Measurements from ENCODE around the gene HSPB6.
A peak's percentile ranks its signal among the peaks of the same experiment; 100 is the strongest.

Gene HSPB6

DNA sequence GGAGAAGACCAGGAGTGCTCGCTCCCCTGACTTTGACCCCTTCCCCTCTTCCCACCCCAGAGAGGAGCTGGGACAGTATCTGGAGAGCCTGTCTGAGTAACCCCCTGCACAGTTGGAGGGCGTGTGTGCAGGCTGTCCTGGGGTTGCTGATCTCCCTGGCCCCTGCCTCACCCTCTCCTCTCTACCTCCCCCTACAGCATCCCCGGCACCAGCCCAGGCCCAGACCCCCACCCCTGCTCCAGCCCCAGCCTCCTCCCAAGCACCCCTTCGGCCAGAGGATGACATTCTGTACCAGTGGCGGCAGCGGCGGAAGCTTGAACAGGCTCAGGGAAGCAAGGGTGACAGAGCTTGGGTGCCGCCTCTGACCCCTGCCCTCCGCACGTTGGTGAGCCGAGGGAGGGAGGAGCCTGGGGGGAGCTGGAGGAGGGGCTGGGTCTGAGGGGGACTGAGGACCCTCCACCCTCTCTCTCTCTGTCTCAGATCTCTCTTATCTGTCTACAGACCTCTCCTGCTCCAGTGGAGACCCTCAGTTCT is 9.8 kb upstream of the HSPB6 start:
- Histone ChIP-seq H3K4me3 (ENCODE audit: low read depth, low read length) (no peak overlapping the region), H3K9me3 (ENCODE audit: control insufficient read depth, low read length) (no peaks in the 10 kb centered on the region), H3K4me1 (peaks cover 16% of the 10 kb centered on the region), H3K9ac (no peak overlapping the region), H3K27me3 (ENCODE audit: control insufficient read depth, insufficient read depth, low read length) (no peaks in the 10 kb centered on the region), H3K36me3 (ENCODE audit: control insufficient read depth, insufficient read depth, low read length) (no peaks in the 10 kb centered on the region), H3K4me2 (ENCODE audit: low read length) (no peak overlapping the region), H3K79me2 (no peaks in the 10 kb centered on the region), H2AFZ (no peak overlapping the region), H3K27ac (peak overlapping the region; percentile 90)
- TF ChIP-seq, protein P1, sequence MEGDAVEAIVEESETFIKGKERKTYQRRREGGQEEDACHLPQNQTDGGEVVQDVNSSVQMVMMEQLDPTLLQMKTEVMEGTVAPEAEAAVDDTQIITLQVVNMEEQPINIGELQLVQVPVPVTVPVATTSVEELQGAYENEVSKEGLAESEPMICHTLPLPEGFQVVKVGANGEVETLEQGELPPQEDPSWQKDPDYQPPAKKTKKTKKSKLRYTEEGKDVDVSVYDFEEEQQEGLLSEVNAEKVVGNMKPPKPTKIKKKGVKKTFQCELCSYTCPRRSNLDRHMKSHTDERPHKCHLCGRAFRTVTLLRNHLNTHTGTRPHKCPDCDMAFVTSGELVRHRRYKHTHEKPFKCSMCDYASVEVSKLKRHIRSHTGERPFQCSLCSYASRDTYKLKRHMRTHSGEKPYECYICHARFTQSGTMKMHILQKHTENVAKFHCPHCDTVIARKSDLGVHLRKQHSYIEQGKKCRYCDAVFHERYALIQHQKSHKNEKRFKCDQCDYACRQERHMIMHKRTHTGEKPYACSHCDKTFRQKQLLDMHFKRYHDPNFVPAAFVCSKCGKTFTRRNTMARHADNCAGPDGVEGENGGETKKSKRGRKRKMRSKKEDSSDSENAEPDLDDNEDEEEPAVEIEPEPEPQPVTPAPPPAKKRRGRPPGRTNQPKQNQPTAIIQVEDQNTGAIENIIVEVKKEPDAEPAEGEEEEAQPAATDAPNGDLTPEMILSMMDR (IDR thresholded peaks at IDR 0.05), result no peak

DNA sequence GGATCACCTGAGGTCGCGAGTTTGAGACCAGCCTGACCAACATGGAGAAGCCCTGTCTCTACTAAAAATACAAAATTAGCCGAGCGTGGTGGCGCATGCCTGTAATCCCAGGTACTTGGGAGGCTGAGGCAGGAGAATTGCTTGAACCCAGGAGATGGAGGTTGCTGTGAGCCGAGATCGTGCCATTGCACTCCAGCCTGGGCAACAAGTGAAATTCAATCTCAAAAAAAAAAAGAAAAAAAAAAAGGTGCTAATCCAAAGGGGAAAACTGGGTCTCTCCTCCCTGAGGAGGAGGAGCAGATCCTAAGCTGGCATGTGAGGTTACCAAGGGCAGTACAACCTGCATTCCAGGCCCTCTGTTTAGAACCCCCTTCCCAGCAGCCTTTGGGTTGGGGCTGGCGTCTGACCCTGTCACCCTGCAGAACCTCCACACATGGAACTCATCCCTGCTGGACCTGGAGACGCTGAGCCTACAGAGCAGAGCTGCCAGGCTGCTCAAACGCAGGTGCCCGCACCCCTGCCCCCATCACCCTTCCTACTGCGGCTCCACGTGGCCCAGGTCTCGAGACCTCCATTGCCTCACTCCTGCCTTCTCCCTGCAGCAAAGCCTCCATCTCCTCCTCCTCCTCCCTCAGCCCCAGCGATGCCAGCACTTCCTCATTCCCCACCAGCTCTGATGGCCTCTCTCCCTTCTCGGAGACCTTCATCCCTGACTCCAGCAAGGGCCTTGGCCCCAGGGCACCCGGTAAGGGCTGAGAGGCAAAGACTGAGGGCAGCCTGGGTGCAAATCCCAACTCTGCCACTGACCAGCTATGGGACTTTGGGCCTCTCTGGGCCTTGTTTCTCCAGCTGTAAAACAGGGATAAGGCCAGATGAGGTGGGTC is 7.8 kb upstream of the HSPB6 start:
- no peak overlapping the region for H2AFZ ChIP-seq
- H3K27me3 ChIP-seq (ENCODE audit: control insufficient read depth, insufficient read depth, low read length), result no peaks in the 10 kb centered on the region
- H3K9me3 ChIP-seq (ENCODE audit: control insufficient read depth, low read length), result no peaks in the 10 kb centered on the region
- H3K4me2 ChIP-seq (ENCODE audit: low read length), result no peak overlapping the region
- TF ChIP-seq, protein P1 (IDR thresholded peaks at IDR 0.05), result no peak
- no peaks in the 10 kb centered on the region for H3K36me3 ChIP-seq (ENCODE audit: control insufficient read depth, insufficient read depth, low read length)
- peaks cover 16% of the 10 kb centered on the region for H3K4me1 ChIP-seq
- H3K27ac ChIP-seq, result no peak overlapping the region
- peaks cover 4% of the 10 kb centered on the region for H3K79me2 ChIP-seq
- no peak overlapping the region for H3K9ac ChIP-seq
- H3K4me3 ChIP-seq (ENCODE audit: low read depth, low read length), result no peak overlapping the region

DNA sequence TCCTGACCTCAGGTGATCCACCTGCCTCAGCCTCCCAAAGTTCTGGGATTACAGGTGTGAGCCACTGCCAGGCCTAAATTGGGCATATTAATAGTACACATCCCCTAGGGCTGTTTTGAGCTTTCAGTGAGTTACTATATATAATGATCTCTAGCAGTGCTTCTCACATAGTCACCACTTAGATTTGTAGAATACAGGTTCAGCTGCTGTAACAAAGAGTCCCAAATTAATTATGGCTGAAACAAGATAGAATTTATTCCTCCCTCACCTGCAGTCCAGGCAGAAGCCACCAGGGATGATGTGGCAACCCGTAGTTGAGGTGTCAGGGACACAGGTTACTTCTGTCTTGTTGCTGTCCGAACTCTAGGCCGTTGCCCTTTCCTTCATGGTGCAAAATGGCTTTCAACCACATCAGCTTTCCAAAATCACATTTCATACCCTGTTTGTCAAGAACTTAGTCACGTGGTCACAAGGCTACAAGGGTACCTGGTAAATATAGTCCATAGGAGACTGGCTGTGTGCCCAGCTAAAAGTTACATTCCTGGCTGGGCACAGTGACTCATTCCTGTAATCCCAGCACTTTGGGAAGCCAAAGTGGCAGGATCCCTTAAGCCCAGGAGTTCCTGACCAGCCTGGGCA is 4.0 kb upstream of the HSPB6 start:
- Histone ChIP-seq H3K9ac (no peak overlapping the region), H3K9me3 (ENCODE audit: control insufficient read depth, low read length) (no peaks in the 10 kb centered on the region), H3K36me3 (ENCODE audit: control insufficient read depth, insufficient read depth, low read length) (no peaks in the 10 kb centered on the region), H3K27ac (no peak overlapping the region), H2AFZ (no peak overlapping the region), H3K4me1 (peaks cover 10% of the 10 kb centered on the region), H3K4me3 (ENCODE audit: low read depth, low read length) (no peak overlapping the region), H3K27me3 (ENCODE audit: control insufficient read depth, insufficient read depth, low read length) (no peaks in the 10 kb centered on the region), H3K4me2 (ENCODE audit: low read length) (no peak overlapping the region), H3K79me2 (peaks cover 12% of the 10 kb centered on the region)
- TF ChIP-seq, protein P1 (IDR thresholded peaks at IDR 0.05), result no peak

- Histone ChIP-seq H3K9ac (no peak overlapping the region), H3K9me3 (ENCODE audit: control insufficient read depth, low read length) (no peaks in the 10 kb centered on the region), H3K36me3 (ENCODE audit: control insufficient read depth, insufficient read depth, low read length) (no peaks in the 10 kb centered on the region), H3K4me1 (peaks cover 10% of the 10 kb centered on the region), H3K79me2 (peaks cover 12% of the 10 kb centered on the region), H3K27me3 (ENCODE audit: control insufficient read depth, insufficient read depth, low read length) (no peaks in the 10 kb centered on the region), H3K4me2 (ENCODE audit: low read length) (no peak overlapping the region), H2AFZ (no peak overlapping the region), H3K4me3 (ENCODE audit: low read depth, low read length) (no peak overlapping the region), H3K27ac (no peak overlapping the region)
- TF ChIP-seq, protein P1 (IDR thresholded peaks at IDR 0.05), result no peak
Measured at GRCh38 chr19:35759697-35760096, 2.9 kb upstream of the HSPB6 start.

All from parathyroid adenoma (tissue), 2 donors.